ENCODE measurements around the gene AKAP11. TPM values are rescaled to one million over a fixed set of nuclear protein-coding genes. Genes with fewer than 3 reads are reported as not detected.

Gene AKAP11
- total and polyA plus RNA-seq, 9 of the 15 experiments (the other 6 are each of a cell fraction or from before 2014, with no cell fraction given) = 2.2 to 31.3 (median 10.9) TPM

GRCh38 chr13:42298392-42298791, 26.4 kb downstream of the AKAP11 start:
- Histone ChIP-seq H3K4me3 (no peak overlapping the region), H3K4me2 (ENCODE audit: insufficient read depth, low read length) (no peak overlapping the region), H3K27ac (ENCODE audit: extremely low read depth, low read depth, low read length) (no peak overlapping the region), H3K9me3 (replicated peaks; ENCODE audit: control insufficient read depth, insufficient read depth, low read depth, low read length) (peaks cover 3% of the 10 kb centered on the region; the same call in 1 of the 2 replicates), H3K36me3 (ENCODE audit: control insufficient read depth, insufficient read depth, low read length) (peaks cover 83% of the 10 kb centered on the region), H3K27me3 (ENCODE audit: control insufficient read depth in 2 of 2, insufficient read depth in 2 of 2, low read length in 2 of 2) (no peaks in the 10 kb centered on the region), H3K9me1 (ENCODE audit: control insufficient read depth, insufficient read depth, low read length) (no peaks in the 10 kb centered on the region), H3K9ac (ENCODE audit: insufficient read depth in 1 of 2, low read depth in 2 of 2, low read length in 2 of 2) (no peak overlapping the region), H4K20me1 (replicated peaks; ENCODE audit: control insufficient read depth, insufficient read depth, low read length) (no peaks in the 10 kb centered on the region), H3K79me2 (ENCODE audit: control insufficient read depth, insufficient read depth, low read length) (no peaks in the 10 kb centered on the region), H3K4me1 (replicated peaks in 1 of 2; ENCODE audit: control insufficient read depth in 2 of 2, insufficient read depth in 2 of 2, low read length in 2 of 2) (no peaks in the 10 kb centered on the region), H2AFZ (ENCODE audit: low read depth, low read length) (no peak overlapping the region)
- in situ Hi-C loops (cut with MboI) = no loop called here
- TF ChIP-seq MEF2A (IDR thresholded peaks at IDR 0.05; ENCODE audit: control insufficient read depth, low read depth, low read length) (no peak), ZNF57 (CRISPR knock-in tag; IDR thresholded peaks at IDR 0.05) (no peak), SFPQ (IDR thresholded peaks at IDR 0.05; ENCODE audit: low read depth, low read length) (no peak), ZNF695 (CRISPR knock-in tag; IDR thresholded peaks at IDR 0.05) (no peak), ZNF316 (IDR thresholded peaks at IDR 0.05) (no peak), NKRF (IDR thresholded peaks at IDR 0.05; ENCODE audit: borderline replicate concordance) (no peak), FOXJ2 (tag; IDR thresholded peaks at IDR 0.05) (no peak), GTF2B (IDR thresholded peaks at IDR 0.05; ENCODE audit: extremely low read depth, insufficient read length) (no peak), ZNF280B (CRISPR knock-in tag; IDR thresholded peaks at IDR 0.05) (no peak), SMC3 (conservative IDR thresholded peaks at IDR 0.05; ENCODE audit: insufficient read depth, low read depth, low read length) (no peak)
- DNase-seq (ENCODE audit: extremely low read depth in 1 of 4, low spot score in 3 of 4) (no peak), FAIRE-seq (no peak), ATAC-seq (no peak)
- ChIA-PET CTCF (ENCODE audit: low intra/inter-chr PET ratio) (no interaction called here), POLR2A (no interaction called here)
- no TSS peak for BruUV-seq (replicated peaks)
- intact Hi-C loops (cut with micrococcal nuclease) = no loop called here

Data from K562 (cell line).